H1 (cell line): Measurements from ENCODE around the gene NAPG. TPM values are rescaled to one million over a fixed set of nuclear protein-coding genes. Genes with fewer than 3 reads are reported as not detected.

Source experiments
- TCF12 ChIP-seq: IDR thresholded peaks from 2 replicates; pipeline ENCODE4 v1.6.1; 2011; ENCODE audit warnings: low read depth, mild to moderate bottlenecking, low read length
- polyA plus RNA-seq, 7 experiments: library from polyadenylated mRNA; depleted of rRNA in 3 of 7; stranded (reverse) in 5 of 7; unstranded in 2 of 7; fragments of >200 nt in 5 of 7; fragments of 200-250 nt in 2 of 7; gene quantifications; 1 replicate in 5 of 7; 2 replicates in 1 of 7; 4 replicates in 1 of 7; pipeline versions ENCODE4 v1.2.1 to v1.2.3, GENCODE V29; 2011 to 2013; ENCODE audit warnings: missing spikeins in 2 of 7, mixed read lengths in 2 of 7
- total RNA-seq: library from RNA; stranded (reverse); fragmentation: NEBNext Ultra II Directional; extraction: Animal tissue kit (Norgen Biotek cat#: 25700); gene quantifications from 2 replicates; pipeline ENCODE4 v1.2.1, GENCODE V29; 2021
- TF ChIP-seq, protein P1 (sequence below), 3 experiments: IDR thresholded peaks; 1 replicate in 2 of 3; 2 replicates in 1 of 3; pipeline versions ENCODE4 v1.5.1 to v1.6.1; 2011; ENCODE audit warnings: low read length in 3 of 3, mild to moderate bottlenecking in 3 of 3, inconsistent platforms in 2 of 3, low read depth in 1 of 3, moderate library complexity in 1 of 3; ENCODE audit not compliant: insufficient read depth in 1 of 3; ENCODE audit errors: control extremely low read depth in 1 of 3

The NAPG gene
- total and polyA plus RNA-seq, 2 of the 8 experiments (the other 6 are each of a cell fraction or from before 2014, with no cell fraction given) = 8.0 to 23.5 TPM

DNA sequence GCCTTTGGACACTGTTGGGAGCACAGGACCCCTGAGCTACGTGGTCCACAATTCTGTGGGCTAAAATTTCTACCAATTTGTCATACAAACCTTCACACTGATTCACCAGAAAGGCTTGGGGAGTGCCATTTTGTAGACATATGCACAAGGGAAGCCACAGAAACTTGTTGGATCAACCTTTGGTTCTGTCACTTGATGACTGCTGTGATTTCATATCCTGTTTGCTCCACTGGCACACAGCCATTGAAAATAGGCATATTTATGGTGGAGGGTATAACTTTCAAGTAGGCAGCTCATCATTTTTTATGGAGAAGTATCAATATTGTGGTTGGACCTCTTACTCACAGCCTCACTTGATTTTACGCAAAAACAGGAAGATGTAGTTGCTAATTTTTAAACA, 10.5 kb downstream of the NAPG start (continued):
- TF ChIP-seq, protein P1, sequence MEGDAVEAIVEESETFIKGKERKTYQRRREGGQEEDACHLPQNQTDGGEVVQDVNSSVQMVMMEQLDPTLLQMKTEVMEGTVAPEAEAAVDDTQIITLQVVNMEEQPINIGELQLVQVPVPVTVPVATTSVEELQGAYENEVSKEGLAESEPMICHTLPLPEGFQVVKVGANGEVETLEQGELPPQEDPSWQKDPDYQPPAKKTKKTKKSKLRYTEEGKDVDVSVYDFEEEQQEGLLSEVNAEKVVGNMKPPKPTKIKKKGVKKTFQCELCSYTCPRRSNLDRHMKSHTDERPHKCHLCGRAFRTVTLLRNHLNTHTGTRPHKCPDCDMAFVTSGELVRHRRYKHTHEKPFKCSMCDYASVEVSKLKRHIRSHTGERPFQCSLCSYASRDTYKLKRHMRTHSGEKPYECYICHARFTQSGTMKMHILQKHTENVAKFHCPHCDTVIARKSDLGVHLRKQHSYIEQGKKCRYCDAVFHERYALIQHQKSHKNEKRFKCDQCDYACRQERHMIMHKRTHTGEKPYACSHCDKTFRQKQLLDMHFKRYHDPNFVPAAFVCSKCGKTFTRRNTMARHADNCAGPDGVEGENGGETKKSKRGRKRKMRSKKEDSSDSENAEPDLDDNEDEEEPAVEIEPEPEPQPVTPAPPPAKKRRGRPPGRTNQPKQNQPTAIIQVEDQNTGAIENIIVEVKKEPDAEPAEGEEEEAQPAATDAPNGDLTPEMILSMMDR (IDR thresholded peaks at IDR 0.05; ENCODE audit: control extremely low read depth in 1 of 3, insufficient read depth in 1 of 3, low read depth in 1 of 3, low read length in 3 of 3) = no peak
- TF ChIP-seq TCF12 = no peak
